GM23338 (cell line): ENCODE measurements around the gene MANEAL. TPM values are rescaled to one million over a fixed set of nuclear protein-coding genes. Genes with fewer than 3 reads are reported as not detected.

Source experiments
- ATAC-seq: fragments of 200-7000 bp; cut with Tn5 transposase; 3 replicates; pipeline ENCODE4 v1.9.1; 2020
- DNase-seq: peaks from one replicate; pipeline ENCODE4 v3.0.0-alpha.2; 2015; ENCODE audit warnings: low spot score
- H2AFZ ChIP-seq: fragments of 200-600 bp; sonication (generic); 2 replicates; pipeline ENCODE4 v1.8.0; 2016; ENCODE audit warnings: antibody characterized with exemption, mild to moderate bottlenecking, moderate library complexity
- H3F3A ChIP-seq: fragments of 200-600 bp; sonication (generic); replicated peaks from 2 replicates; pipeline ENCODE4 v1.8.0; 2017; ENCODE audit warnings: antibody characterized with exemption, mixed run types, low read depth
- H3K27ac ChIP-seq: fragments of 200-600 bp; sonication (generic); 2 replicates; pipeline ENCODE4 v1.6.1; 2016; ENCODE audit warnings: low read depth
- H3K27me3 ChIP-seq: fragments of 200-600 bp; sonication (generic); 2 replicates; pipeline ENCODE4 v1.8.0; 2016; ENCODE audit warnings: mild to moderate bottlenecking, mixed run types, moderate library complexity; ENCODE audit not compliant: insufficient read depth
- H3K36me3 ChIP-seq: fragments of 200-600 bp; sonication (generic); 2 replicates; pipeline ENCODE4 v1.8.0; 2016; ENCODE audit warnings: mild to moderate bottlenecking; ENCODE audit not compliant: insufficient read depth
- H3K4me1 ChIP-seq: fragments of 200-600 bp; sonication (generic); 2 replicates; pipeline ENCODE4 v1.8.0; 2016; ENCODE audit warnings: mild to moderate bottlenecking, moderate library complexity; ENCODE audit not compliant: insufficient read depth
- H3K4me2 ChIP-seq: fragments of 200-600 bp; sonication (generic); 2 replicates; pipeline ENCODE4 v1.7.1; 2017; ENCODE audit warnings: mixed run types
- H3K4me3 ChIP-seq: fragments of 200-600 bp; sonication (generic); 2 replicates; pipeline ENCODE4 v1.6.1; 2016; ENCODE audit warnings: mixed run types
- H3K79me2 ChIP-seq: fragments of 200-600 bp; sonication (generic); replicated peaks from 2 replicates; pipeline ENCODE4 v1.8.0; 2017; ENCODE audit warnings: mild to moderate bottlenecking; ENCODE audit not compliant: insufficient read depth
- H3K9me2 ChIP-seq: fragments of 200-600 bp; sonication (generic); 2 replicates; pipeline ENCODE4 v1.8.0; 2017; ENCODE audit not compliant: insufficient read depth
- H4K20me1 ChIP-seq: fragments of 200-600 bp; sonication (generic); replicated peaks from 2 replicates; pipeline ENCODE4 v1.8.0; 2017; ENCODE audit warnings: mild to moderate bottlenecking; ENCODE audit not compliant: insufficient read depth
- H3K27ac Mint-ChIP-seq: 2 replicates; pipeline ENCODE4 v1.8.0; 2020; ENCODE audit warnings: inconsistent platforms, mild to moderate bottlenecking, moderate library complexity, mixed read lengths
- H3K27me3 Mint-ChIP-seq: 3 replicates; pipeline ENCODE4 v1.8.0; 2022; ENCODE audit warnings: low read depth, mild to moderate bottlenecking, moderate library complexity, mixed read lengths, inconsistent platforms; ENCODE audit not compliant: insufficient read depth, poor library complexity
- H3K36me3 Mint-ChIP-seq: 3 replicates; pipeline ENCODE4 v1.8.0; 2021; ENCODE audit warnings: low read depth, mild to moderate bottlenecking, inconsistent platforms, moderate library complexity, mixed read lengths
- H3K4me1 Mint-ChIP-seq: 3 replicates; pipeline ENCODE4 v1.8.0; 2020; ENCODE audit warnings: mild to moderate bottlenecking, inconsistent platforms, mixed read lengths
- H3K4me3 Mint-ChIP-seq: 3 replicates; pipeline ENCODE4 v1.8.0; 2021; ENCODE audit warnings: moderate library complexity, mild to moderate bottlenecking, inconsistent platforms, mixed read lengths
- H3K9me3 Mint-ChIP-seq: 3 replicates; pipeline ENCODE4 v1.8.0; 2020; ENCODE audit warnings: moderate library complexity, mild to moderate bottlenecking, inconsistent platforms, mixed read lengths
- CREB1 ChIP-seq: fragments of 250-450 bp; sonication (Bioruptor Pico); IDR thresholded peaks from 2 replicates; pipeline ENCODE4 v1.5.0; 2020; ENCODE audit warnings: low read depth, mild to moderate bottlenecking, moderate library complexity
- JUNB ChIP-seq: IDR thresholded peaks from one replicate; pipeline ENCODE4 v1.6.1; 2016; ENCODE audit warnings: antibody characterized with exemption; ENCODE audit not compliant: unreplicated experiment
- polyA plus RNA-seq: library from polyadenylated mRNA; unstranded; fragments of >200 nt; fragmentation: Nextera tagmentation; extraction: Ambion mirVana; gene quantifications from 2 replicates; pipeline ENCODE4 v1.2.1, GENCODE V29; 2016
- total RNA-seq: library from RNA; depleted of rRNA; stranded (reverse); fragments of >200 nt; shearing (Covaris generic); gene quantifications from 2 replicates; pipeline ENCODE4 v1.2.3, GENCODE V29; 2014
- TF ChIP-seq, protein P1 (sequence below): fragments of 250-450 bp; sonication (Bioruptor Pico); IDR thresholded peaks from 2 replicates; pipeline ENCODE4 v1.5.0; 2020; ENCODE audit warnings: mild to moderate bottlenecking, moderate library complexity
- TF ChIP-seq, protein P2 (sequence below): IDR thresholded peaks from 2 replicates; pipeline ENCODE4 v1.6.1; 2016; ENCODE audit warnings: antibody characterized with exemption

The MANEAL gene
- total and polyA plus RNA-seq, 2 experiments from 2014 or later, result 2.3 to 8.1 TPM

DNA sequence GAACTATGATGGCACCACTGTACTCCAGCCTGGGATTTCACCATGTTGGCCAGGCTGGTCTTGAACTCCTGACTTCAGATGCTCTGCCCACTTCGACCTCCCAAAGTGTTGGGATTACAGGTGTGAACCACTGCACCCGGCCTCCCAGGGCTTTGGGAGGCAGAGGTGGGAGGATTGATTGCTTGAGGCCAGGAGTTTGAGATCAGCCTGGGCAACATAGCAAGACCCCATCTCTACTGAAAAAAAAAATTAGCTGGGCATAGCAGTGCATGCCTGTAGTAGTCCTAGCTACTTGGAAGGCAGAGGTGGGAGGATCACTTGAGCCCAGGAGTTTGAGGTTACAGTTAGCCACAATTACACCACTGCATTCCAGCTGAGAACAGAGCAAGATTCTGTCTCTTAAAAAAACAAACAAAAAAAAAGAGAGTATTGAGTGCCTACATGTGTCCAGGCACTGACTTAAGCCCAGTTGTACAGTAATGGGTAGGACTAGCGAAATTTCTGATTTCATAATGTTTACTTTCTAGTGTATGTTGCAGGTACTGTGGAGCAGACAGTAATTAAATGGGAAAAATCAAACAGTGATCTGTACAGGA lies 4.2 kb downstream of the MANEAL start (continued):
- TF ChIP-seq, protein P1, sequence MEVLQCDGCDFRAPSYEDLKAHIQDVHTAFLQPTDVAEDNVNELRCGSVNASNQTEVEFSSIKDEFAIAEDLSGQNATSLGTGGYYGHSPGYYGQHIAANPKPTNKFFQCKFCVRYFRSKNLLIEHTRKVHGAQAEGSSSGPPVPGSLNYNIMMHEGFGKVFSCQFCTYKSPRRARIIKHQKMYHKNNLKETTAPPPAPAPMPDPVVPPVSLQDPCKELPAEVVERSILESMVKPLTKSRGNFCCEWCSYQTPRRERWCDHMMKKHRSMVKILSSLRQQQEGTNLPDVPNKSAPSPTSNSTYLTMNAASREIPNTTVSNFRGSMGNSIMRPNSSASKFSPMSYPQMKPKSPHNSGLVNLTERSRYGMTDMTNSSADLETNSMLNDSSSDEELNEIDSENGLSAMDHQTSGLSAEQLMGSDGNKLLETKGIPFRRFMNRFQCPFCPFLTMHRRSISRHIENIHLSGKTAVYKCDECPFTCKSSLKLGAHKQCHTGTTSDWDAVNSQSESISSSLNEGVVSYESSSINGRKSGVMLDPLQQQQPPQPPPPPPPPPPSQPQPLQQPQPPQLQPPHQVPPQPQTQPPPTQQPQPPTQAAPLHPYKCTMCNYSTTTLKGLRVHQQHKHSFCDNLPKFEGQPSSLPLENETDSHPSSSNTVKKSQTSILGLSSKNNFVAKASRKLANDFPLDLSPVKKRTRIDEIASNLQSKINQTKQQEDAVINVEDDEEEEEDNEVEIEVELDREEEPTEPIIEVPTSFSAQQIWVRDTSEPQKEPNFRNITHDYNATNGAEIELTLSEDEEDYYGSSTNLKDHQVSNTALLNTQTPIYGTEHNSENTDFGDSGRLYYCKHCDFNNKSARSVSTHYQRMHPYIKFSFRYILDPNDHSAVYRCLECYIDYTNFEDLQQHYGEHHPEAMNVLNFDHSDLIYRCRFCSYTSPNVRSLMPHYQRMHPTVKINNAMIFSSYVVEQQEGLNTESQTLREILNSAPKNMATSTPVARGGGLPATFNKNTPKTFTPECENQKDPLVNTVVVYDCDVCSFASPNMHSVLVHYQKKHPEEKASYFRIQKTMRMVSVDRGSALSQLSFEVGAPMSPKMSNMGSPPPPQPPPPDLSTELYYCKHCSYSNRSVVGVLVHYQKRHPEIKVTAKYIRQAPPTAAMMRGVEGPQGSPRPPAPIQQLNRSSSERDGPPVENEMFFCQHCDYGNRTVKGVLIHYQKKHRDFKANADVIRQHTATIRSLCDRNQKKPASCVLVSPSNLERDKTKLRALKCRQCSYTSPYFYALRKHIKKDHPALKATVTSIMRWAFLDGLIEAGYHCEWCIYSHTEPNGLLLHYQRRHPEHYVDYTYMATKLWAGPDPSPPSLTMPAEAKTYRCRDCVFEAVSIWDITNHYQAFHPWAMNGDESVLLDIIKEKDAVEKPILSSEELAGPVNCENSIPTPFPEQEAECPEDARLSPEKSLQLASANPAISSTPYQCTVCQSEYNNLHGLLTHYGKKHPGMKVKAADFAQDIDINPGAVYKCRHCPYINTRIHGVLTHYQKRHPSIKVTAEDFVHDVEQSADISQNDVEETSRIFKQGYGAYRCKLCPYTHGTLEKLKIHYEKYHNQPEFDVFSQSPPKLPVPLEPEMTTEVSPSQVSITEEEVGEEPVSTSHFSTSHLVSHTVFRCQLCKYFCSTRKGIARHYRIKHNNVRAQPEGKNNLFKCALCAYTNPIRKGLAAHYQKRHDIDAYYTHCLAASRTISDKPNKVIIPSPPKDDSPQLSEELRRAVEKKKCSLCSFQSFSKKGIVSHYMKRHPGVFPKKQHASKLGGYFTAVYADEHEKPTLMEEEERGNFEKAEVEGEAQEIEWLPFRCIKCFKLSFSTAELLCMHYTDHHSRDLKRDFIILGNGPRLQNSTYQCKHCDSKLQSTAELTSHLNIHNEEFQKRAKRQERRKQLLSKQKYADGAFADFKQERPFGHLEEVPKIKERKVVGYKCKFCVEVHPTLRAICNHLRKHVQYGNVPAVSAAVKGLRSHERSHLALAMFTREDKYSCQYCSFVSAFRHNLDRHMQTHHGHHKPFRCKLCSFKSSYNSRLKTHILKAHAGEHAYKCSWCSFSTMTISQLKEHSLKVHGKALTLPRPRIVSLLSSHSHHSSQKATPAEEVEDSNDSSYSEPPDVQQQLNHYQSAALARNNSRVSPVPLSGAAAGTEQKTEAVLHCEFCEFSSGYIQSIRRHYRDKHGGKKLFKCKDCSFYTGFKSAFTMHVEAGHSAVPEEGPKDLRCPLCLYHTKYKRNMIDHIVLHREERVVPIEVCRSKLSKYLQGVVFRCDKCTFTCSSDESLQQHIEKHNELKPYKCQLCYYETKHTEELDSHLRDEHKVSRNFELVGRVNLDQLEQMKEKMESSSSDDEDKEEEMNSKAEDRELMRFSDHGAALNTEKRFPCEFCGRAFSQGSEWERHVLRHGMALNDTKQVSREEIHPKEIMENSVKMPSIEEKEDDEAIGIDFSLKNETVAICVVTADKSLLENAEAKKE, result no peak
- TF ChIP-seq, protein P2, sequence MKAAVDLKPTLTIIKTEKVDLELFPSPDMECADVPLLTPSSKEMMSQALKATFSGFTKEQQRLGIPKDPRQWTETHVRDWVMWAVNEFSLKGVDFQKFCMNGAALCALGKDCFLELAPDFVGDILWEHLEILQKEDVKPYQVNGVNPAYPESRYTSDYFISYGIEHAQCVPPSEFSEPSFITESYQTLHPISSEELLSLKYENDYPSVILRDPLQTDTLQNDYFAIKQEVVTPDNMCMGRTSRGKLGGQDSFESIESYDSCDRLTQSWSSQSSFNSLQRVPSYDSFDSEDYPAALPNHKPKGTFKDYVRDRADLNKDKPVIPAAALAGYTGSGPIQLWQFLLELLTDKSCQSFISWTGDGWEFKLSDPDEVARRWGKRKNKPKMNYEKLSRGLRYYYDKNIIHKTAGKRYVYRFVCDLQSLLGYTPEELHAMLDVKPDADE, result no peak

DNA sequence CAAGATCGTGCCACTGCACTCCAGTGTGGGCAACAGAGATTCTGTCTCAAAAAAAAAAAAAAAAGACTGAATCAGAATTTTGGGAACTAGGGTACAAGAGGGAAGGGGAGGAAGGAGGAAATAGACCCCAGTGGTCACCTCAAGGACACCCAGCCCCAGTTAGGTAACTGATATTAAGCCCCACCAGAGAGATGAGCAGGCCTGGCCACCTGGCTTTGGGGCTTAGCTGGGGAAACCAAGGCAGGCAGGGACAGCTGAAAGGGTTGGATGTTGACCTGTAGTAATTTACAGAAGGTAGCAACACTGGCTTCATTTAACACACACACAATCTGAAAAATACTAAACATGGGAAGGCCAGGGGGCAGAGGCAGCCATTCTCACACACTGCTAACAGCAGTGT lies 8.8 kb downstream of the MANEAL start:
- Histone ChIP-seq H3K4me1 (peaks cover 7% of the 10 kb centered on the region; the same call in 1 of the 2 replicates), H3K27me3 (no peaks in the 10 kb centered on the region), H3F3A (peaks cover 29% of the 10 kb centered on the region; the same call in 1 of the 2 replicates), H4K20me1 (peaks cover 42% of the 10 kb centered on the region), H3K9me2 (no peaks in the 10 kb centered on the region), H3K79me2 (peaks cover 27% of the 10 kb centered on the region), H3K36me3 (peaks cover 43% of the 10 kb centered on the region), H3K27ac (no peak overlapping the region), H3K4me3 (no peak overlapping the region), H3K4me2 (no peak overlapping the region), H2AFZ (no peak overlapping the region)
- ATAC-seq (no peak), DNase-seq (no peak)
- Mint-ChIP-seq H3K27me3 (peaks cover 2% of the 10 kb centered on the region), H3K9me3 (no peaks in the 10 kb centered on the region), H3K27ac (no peak overlapping the region), H3K4me3 (no peak overlapping the region), H3K36me3 (peaks cover 78% of the 10 kb centered on the region), H3K4me1 (peaks cover 4% of the 10 kb centered on the region; the same call in 1 of the 3 replicates)
- TF ChIP-seq CREB1 (no peak), JUNB (no peak)
